Neural crest cell (in vitro differentiated cells): ENCODE measurements around the gene JOSD1. TPM values are rescaled to one million over a fixed set of nuclear protein-coding genes. Genes with fewer than 3 reads are reported as not detected.
"Not testable (repeated sequence)": the region's sequence is repeated elsewhere in the genome, so short reads cannot be mapped to it uniquely, and the experiment has no call there.

ENCODE experiments used
- DNase-seq: peaks from one replicate; pipeline ENCODE4 v3.0.0; 2021; ENCODE audit warnings: low read depth, mixed read lengths, low spot score
- H3K27ac Mint-ChIP-seq: one replicate; pipeline ENCODE4 v1.8.0; 2021; ENCODE audit warnings: mild to moderate bottlenecking, mixed read lengths; ENCODE audit not compliant: unreplicated experiment
- H3K27me3 Mint-ChIP-seq: 2 replicates; pipeline ENCODE4 v1.8.0; 2021; ENCODE audit warnings: low read depth, mild to moderate bottlenecking, mixed read lengths
- H3K36me3 Mint-ChIP-seq: 2 replicates; pipeline ENCODE4 v1.8.0; 2021; ENCODE audit warnings: low read depth, mild to moderate bottlenecking, mixed read lengths
- H3K4me1 Mint-ChIP-seq: 2 replicates; pipeline ENCODE4 v1.8.0; 2021; ENCODE audit warnings: mixed read lengths
- H3K4me3 Mint-ChIP-seq: one replicate; pipeline ENCODE4 v1.8.0; 2021; ENCODE audit warnings: mild to moderate bottlenecking, mixed read lengths
- H3K9me3 Mint-ChIP-seq: 2 replicates; pipeline ENCODE4 v1.8.0; 2021; ENCODE audit warnings: mixed read lengths
- CTCF ChIP-seq: fragments of 200-600 bp; sonication (generic); conservative IDR thresholded peaks from 2 replicates; pipeline ENCODE4 v1.5.0; 2021; ENCODE audit warnings: antibody characterized with exemption, mild to moderate bottlenecking
- total RNA-seq: library from RNA; stranded (reverse); gene quantifications from 2 replicates; pipeline ENCODE4 v1.2.1, GENCODE V29; 2021

JOSD1 gene
- total RNA-seq, 1 donor from 2014 or later = 51.8 TPM

DNA sequence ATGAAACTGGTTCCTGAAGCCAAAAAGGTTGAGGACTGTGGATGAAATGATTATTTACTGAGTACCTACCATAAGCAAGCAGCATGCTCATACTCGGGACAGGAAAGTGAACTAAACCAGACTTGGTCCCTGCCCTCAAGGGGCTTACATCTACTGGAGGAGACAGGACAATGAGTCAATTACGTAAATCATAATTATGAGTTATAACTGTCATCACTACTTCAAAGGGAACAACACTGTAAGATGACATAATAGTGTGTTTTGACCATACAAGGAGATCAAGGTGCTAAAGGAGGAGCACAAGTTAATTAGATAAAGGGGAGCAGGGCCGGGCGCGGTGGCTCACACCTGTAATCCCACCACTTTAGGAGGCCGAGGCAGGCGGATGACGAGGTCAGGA is 47.0 kb downstream of the JOSD1 start:
- no peaks in the 10 kb centered on the region for H3K9me3 Mint-ChIP-seq
- H3K36me3 Mint-ChIP-seq = peaks cover 5% of the 10 kb centered on the region
- peaks cover 18% of the 10 kb centered on the region for H3K4me1 Mint-ChIP-seq
- TF ChIP-seq CTCF = no peak
- no peak for DNase-seq
- peak overlapping the region; percentile 51 for H3K27ac Mint-ChIP-seq
- peak overlapping the region; percentile 67 for H3K4me3 Mint-ChIP-seq
- H3K27me3 Mint-ChIP-seq = no peaks in the 10 kb centered on the region

- DNase-seq = no peak
These were observed 47.9 kb downstream of the JOSD1 start for GRCh38 chr22:38652859-38653258.

GRCh38 chr22:38649841-38650522 is 50.8 kb downstream of the JOSD1 start:
- TF ChIP-seq CTCF = no peak
- Mint-ChIP-seq H3K27ac (no peak overlapping the region), H3K36me3 (peaks cover 5% of the 10 kb centered on the region), H3K4me3 (no peak overlapping the region), H3K27me3 (no peaks in the 10 kb centered on the region), H3K4me1 (no peaks in the 10 kb centered on the region), H3K9me3 (no peaks in the 10 kb centered on the region)
- DNase-seq = no peak

More at GRCh38 chr22:38652859-38653258, 47.9 kb downstream of the JOSD1 start:
- Mint-ChIP-seq H3K9me3 (no peaks in the 10 kb centered on the region), H3K27ac (no peak overlapping the region), H3K27me3 (no peaks in the 10 kb centered on the region), H3K36me3 (peaks cover 5% of the 10 kb centered on the region), H3K4me3 (peak overlapping the region; percentile 54), H3K4me1 (peaks cover 18% of the 10 kb centered on the region)
- TF ChIP-seq CTCF = no peak

DNA sequence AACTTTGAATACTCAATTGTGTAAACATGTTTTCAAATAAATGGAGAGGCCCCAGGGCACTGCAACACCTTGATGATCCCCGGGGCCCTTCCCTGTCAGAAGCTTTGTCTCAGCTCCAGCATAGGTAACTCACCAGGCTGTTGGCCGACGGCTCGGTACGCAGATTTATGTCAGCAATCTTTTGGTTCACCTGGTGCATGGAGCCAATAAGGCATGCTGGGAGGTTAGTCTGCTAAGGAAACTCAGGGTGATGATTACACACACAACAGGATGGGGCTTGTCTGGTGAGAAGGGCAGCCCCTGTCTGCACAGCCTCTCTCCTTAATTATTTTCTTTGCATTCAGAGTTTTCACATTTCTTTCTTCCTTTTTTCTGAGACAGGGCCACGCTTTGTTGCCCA is 55.3 kb downstream of the JOSD1 start:
- no peak for TF ChIP-seq CTCF
- no peaks in the 10 kb centered on the region for H3K9me3 Mint-ChIP-seq
- no peaks in the 10 kb centered on the region for H3K27me3 Mint-ChIP-seq
- H3K36me3 Mint-ChIP-seq = peaks cover 5% of the 10 kb centered on the region
- no peaks in the 10 kb centered on the region for H3K4me1 Mint-ChIP-seq
- H3K4me3 Mint-ChIP-seq = no peak overlapping the region
- H3K27ac Mint-ChIP-seq = no peak overlapping the region
- no peak for DNase-seq

DNA sequence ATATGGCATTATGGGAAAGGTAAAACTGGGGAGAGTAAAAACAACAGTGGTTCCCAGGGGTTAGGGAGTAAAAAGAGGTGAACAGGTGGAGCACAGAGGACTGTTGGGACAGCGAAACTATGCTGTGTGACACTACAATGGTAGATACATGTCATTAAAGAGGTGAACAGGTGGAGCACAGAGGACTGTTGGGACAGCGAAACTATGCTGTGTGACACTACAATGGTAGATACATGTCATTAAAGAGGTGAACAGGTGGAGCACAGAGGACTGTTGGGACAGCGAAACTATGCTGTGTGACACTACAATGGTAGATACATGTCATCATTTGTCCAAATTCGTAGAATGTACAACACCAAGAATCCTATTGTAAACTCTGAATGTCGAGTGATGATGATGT is 56.5 kb downstream of the JOSD1 start:
- H3K27me3 Mint-ChIP-seq, DNase-seq, H3K36me3 Mint-ChIP-seq, H3K4me1 Mint-ChIP-seq, H3K9me3 Mint-ChIP-seq, H3K4me3 Mint-ChIP-seq, H3K27ac Mint-ChIP-seq: not testable (repeated sequence)

DNA sequence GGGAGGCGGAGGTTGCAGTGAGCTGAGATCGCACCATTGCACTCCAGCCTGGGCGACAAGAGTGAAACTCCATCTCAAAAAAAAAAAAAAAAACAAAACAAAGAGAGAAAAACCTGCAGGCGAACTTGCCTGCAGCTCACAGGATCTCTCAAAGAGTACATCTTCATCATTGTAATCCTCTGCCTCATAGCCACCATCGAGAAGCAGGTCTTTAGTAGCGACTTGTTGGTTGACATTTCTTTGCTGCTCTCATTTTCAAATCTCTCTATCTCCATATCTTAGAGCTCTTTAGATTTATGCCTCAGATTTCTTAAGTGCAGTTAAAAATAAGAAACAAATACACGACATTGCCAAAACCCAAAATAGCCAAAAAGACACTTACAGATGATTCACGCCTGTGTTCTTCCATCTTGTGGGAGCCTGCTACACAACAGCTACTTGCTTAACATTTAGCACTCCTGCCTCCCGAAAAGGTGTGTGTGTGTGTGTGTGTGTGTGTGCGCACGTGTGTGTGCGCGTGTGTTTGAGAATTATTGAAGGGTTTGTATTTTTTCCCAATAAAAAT is 59.2 kb downstream of the JOSD1 start:
- peaks cover 3% of the 10 kb centered on the region for H3K36me3 Mint-ChIP-seq
- no peaks in the 10 kb centered on the region for H3K4me1 Mint-ChIP-seq
- no peak overlapping the region for H3K27ac Mint-ChIP-seq
- H3K9me3 Mint-ChIP-seq = no peaks in the 10 kb centered on the region
- no peak for TF ChIP-seq CTCF
- no peaks in the 10 kb centered on the region for H3K27me3 Mint-ChIP-seq
- H3K4me3 Mint-ChIP-seq = no peak overlapping the region
- DNase-seq = no peak
